ENCODE results near the gene PBXIP1.

PBXIP1 gene

DNA sequence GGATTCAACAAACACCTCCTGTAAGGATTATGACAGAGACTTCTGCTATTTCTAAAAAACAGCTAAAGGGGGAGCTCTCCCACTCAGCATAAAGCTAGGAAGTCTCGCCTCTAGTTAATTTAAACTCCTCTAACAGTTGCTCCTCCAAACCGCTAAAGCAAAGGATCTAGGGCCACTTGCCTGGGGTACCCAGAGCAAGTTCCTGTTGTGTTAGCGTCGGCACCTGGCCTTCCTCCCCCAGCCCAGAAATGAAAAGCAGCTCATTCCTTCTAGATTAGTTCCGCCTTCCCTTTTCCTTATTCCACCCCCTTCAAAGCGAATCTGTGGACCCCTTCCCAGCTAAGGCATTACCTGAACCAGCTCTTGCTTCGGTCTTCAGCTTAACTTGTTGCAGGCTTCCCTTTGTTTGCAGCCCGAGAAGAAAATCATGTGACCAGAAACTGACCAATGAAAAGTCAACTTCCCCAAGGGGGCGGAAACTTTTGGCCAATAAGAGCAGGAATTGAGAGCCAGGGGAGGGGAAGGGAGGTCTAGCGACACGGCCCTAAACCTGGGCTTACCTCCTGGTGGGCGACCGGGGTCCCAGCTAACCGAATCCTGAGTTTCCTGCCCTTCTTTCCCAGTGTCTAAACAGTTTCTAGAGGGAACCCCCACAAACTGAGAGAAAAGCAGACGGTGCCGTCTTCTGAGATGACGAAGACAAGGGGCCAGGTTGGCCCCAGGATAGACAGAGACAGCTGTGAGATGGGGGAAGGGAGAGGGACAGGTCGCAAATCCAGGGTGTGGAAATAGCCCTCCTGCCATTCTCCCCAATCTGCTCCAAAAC, at the start of gene PBXIP1:
PBXIP1 (minus strand) TSS at position 382 of the 826 bp plus-strand sequence. CDS start 2,378 bp downstream, outside the sequence.
- DNase-seq (ENCODE audit: low spot score) = peak; percentile 96

GRCh38 chr1:155005076-155006011, 49.4 kb upstream of the PBXIP1 start:
- DNase-seq (ENCODE audit: low spot score) = no peak

DNA sequence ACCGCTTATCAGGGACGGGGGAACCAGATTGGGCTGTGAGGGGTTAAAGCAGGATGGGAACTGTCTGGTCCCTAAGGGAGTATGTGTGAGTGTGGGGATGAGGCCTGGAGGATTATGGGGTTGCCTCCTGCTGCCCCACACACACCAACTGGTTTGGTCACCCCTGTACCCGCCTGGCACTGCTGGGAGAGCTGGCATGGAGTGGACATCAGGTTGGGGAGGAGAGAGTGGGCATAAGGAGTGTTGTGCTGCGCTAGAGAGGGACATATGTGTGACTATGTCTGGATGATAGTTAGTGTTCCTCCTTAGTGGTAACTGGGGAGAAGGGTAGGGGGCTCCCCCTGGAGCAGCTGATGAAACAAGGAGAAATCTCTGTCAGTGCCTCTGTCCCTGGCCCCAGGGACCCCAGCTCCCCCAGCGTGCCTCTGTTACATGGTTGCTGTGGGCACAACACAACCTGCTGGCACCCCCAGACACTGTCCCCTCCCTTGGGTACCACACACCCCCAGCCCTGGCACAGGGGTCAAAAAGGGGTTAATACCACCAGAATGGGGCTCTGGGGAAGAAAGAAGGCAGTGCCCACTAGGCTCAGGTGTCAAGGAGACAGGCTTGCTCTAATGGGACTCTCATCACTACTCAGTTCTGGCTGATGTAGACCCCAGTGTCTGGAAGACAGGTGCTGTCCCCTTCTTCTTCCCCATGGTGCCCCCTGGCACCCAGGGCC, 48.6 kb upstream of the PBXIP1 start:
- DNase-seq (ENCODE audit: low spot score) = no peak

- DNase-seq (ENCODE audit: low spot score) = no peak
Observed at GRCh38 chr1:155003766-155004351, 48.0 kb upstream of the PBXIP1 start.

GRCh38 chr1:155003227-155003765, 47.4 kb upstream of the PBXIP1 start:
- DNase-seq (ENCODE audit: low spot score) = no peak

DNA sequence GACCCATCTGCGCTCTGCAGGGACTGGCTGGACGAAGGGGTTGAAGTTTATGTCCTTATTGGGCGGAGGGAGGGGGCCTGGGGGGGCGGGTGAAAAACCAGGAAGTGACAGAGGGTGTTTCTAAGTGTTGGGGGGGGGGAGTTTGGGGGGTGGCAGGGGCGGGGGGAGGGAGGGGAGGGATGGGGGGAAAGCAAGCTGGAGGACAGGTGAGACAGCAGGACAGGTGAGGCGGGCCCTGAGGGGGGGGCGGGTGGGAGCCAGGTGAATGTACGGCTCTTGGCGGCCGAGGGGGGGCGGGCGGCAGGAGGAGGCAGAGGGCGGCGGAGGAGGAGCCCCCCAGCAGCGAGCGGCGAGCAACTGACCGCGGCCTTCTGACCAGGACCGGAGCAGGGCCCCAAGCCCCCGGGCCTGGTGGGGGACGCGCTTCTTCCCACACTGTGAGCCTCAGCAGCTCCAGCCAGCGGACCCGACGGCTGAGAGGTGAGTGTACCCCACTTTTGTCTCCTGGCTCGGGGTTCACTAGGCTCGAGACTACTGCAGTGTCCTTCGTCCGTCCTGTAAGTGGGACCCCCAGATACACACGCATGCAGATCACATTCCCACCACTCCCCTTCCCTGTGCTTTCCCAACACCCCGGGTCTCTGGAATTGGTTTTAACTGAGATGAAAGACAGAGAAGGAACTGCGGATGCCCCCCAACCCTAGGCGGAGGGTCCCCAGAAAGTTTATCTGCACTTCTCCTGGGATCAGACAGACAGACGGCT, 46.7 kb upstream of the PBXIP1 start, which contains the start of gene ZBTB7B:
ZBTB7B (plus strand) TSS at position 339 of the 763 bp plus-strand sequence. CDS start 11,859 bp downstream, outside the sequence.
- no peak for DNase-seq (ENCODE audit: low spot score)

- DNase-seq (ENCODE audit: low spot score) = peak; percentile 99
Observed at GRCh38 chr1:155001675-155002463, 46.0 kb upstream of the PBXIP1 start.

DNA sequence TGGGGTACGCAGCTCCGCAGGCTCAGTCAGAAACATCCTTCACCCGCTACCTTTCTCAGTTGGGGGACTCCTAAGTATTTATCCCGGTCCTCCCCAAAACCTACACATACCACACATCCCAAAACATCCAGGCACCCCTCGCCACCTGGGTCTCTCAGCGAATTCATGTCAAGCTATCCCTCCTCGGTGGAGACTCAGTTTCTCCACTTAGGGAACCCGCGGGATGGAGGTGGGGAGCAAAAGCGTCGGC, 45.5 kb upstream of the PBXIP1 start:
- DNase-seq (ENCODE audit: low spot score) = no peak

DNA sequence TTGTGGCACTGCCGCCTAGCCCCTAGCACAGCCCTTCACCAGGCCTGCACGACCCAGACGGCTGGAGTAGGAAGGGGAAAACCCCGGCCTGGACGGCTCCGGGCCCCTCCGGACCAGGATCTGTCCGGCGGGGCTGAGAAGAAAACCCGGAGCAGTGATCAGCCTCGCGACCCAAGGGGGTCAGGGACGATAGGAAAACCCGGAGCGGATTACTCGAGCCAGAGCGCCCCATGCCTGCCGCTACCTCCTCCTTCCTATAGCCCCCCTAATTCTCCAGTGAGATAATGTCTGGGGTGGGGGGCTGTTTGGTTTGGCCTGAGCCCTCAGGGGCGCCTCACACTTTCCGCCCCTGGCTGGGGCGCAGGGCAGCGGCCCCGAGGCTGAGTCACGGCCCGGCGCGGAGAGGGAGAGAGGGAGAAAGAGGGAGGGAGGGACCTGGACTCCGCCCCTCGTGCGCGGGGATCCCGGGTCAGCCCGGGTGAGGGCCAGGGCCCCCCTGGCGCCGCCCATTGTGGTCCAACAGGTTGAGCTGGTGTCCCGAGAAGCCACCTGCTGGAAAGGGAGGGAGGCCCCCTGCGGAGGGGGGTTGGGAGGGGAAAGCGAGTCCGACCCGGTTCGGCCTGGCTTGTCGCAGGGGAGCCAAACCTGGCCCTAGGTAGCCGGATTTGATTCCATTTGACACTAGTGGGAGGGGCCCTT, 45.0 kb upstream of the PBXIP1 start:
- DNase-seq (ENCODE audit: low spot score) = peak; percentile 92

GRCh38 chr1:155000411-155000725, 44.5 kb upstream of the PBXIP1 start:
- no peak for DNase-seq (ENCODE audit: low spot score)

DNA sequence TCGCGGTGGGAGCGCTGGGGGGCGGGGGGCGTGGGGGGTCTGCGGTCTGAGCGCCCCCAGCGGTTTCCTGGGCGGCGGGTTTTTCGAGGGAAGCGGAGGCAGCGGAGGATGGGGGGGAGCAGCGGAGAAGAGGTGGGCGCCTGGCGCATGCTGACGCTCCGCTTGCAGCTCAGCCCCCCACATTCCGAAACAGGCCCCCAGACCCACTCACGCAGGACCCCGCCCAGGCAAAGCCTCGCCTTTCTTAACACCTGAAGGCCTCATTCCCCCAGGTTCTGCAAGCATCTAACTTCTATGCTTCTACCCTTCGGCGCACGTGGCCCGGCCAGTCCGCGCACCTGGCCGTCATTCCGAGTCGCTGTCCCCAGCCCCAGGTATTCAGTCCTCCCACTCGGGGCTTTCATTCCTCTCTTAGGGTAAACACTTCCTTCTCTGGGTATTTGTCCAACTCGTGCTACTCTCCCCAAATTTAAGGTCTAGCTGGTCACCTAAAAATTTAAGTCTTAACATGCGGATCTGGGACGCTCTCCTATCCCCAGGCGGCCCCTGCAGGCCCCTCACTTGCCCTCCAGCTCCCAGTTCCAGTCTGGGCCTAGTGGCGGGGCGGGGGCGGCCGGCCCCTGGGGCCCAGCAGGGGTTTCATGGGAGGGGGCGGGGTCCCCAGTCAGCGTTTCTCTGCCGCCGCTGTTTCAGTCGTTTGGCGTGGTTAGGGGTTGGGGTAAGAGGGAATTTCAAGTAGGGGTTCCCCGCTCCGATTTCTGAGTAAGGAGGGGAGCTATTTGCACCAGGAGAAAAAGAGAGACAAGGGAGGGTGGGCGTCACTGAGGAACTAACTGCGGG, 43.9 kb upstream of the PBXIP1 start:
- DNase-seq (ENCODE audit: low spot score) = peak; percentile 61

DNA sequence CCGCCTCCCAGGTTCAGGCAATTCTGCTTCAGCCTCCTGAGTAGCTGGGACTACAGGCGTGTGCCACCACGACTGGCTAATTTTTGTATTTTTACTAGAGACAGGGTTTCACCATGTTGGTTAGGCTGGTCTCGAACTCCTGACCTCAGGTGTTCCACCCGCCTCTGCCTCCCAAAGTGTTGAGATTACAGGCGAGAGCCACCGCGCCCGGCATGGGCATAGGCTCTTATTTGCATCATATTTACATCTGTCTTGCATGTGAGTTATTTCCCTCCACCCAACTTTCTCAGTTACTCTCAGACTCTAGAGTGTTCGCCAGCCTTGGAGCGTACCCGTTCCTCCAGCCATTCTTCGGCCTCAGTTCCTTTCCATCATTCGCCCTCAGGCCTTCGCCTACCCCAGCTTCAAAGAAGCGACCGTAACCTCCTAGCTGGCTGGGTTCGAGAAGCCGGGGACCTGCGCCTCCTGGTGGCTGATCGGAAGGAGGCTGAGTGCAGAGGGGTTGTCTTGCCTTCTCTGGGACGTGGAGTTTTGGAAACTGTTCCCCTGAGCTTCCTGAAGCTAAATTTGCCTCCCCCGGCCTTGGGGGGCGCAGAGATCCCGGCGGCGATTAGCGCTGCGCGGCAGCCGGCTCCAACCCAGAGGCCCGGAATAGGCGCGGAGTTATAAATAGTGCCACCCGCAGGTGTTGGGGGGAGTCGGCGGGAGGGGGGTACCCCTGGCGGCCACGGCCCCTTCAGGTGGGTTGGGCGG, 43.1 kb upstream of the PBXIP1 start:
- peak; percentile 86 for DNase-seq (ENCODE audit: low spot score)

- DNase-seq (ENCODE audit: low spot score) = no peak
Observed at GRCh38 chr1:154998201-154998780, 42.4 kb upstream of the PBXIP1 start.

DNA sequence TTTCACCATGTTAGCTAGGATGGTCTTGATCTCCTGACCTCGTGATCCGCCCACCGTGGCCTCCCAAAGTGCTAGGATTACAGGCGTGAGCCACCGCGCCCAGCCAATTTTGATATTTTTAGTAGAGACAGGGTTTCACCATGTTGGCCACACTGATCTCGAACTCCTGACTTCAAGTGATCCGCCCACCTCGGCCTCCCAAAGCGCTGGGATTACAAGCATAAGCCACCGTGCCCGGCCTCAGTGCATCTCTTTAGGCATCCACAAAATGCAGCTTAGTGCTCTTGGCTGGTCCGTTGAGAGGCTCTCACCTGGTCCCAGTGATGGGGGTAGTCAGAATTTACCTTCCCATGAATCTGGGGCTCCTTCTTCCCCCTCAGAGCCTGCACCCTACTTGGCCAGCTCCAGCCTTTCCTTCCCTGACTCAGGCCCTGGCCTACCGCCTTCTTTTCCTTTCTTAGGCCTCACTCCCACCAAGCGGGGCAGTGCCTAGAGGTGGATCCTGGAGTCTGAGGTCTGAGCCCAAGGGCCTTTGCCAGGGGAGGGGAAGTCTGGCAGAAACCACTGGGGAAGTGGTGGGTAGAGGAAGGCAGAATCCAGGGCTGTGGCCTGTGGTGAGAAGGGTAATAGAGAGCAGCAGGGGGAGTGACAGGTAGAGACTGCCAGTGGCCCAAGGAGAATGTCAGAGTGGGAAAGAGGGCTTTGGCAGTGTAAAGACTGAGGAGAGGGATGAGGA, 41.2 kb upstream of the PBXIP1 start:
- no peak for DNase-seq (ENCODE audit: low spot score)

- peak; percentile 64 for DNase-seq (ENCODE audit: low spot score)
Observed at GRCh38 chr1:154995301-154995983, 39.5 kb upstream of the PBXIP1 start.

DNA sequence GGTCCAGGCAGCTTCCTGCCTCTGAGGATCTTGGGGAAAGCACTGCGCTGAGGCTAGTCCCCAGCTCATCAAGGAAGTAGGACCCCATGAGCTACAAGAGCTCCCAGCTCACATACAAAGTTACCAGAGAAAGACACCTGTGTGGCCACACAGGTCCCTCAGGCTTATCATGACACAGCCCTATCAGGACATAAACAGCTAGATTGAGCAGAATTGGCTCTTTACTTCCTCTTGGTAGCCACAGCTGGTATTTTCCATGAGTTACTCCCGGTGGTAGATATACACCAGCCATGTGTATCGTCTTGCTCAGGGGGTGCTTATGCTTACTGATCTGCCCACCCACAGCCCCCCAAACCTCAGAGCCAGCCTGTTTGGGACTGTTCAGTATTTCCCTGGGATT, 38.7 kb upstream of the PBXIP1 start:
- DNase-seq (ENCODE audit: low spot score) = no peak

Measured in cerebellar cortex (tissue), 1 donor.